Kidney epithelial cell (primary cell): ENCODE results near the gene RPUSD3. TPM values are rescaled to one million over a fixed set of nuclear protein-coding genes. Genes with fewer than 3 reads are reported as not detected.
A peak's percentile ranks its signal among the peaks of the same experiment; 100 is the strongest.

Experiments used
- DNase-seq: peaks from one replicate; pipeline ENCODE4 v3.0.0-alpha.2; 2010; ENCODE audit warnings: low read depth
- H3K27me3 ChIP-seq: 2 replicates; pipeline ENCODE4 v1.6.0; 2011; ENCODE audit warnings: low read length; ENCODE audit not compliant: control insufficient read depth, insufficient read depth
- H3K36me3 ChIP-seq: 2 replicates; pipeline ENCODE4 v1.5.1; 2011; ENCODE audit warnings: low read length; ENCODE audit not compliant: control insufficient read depth, insufficient read depth
- H3K4me3 ChIP-seq: 2 replicates; pipeline ENCODE4 v1.5.1; 2011; ENCODE audit warnings: low read depth, mild to moderate bottlenecking, control low read depth, low read length
- CTCF ChIP-seq: IDR thresholded peaks from 2 replicates; pipeline ENCODE4 v1.5.1; 2011; ENCODE audit warnings: mild to moderate bottlenecking, moderate library complexity, low read length, control low read depth, inconsistent platforms; ENCODE audit not compliant: insufficient read depth, poor library complexity, severe bottlenecking
- total RNA-seq: library from RNA; depleted of rRNA; stranded (reverse); fragments of >200 nt; gene quantifications from 2 replicates; pipeline ENCODE4 v1.2.3, GENCODE V29; 2015

RPUSD3 gene
- total RNA-seq, 1 donor from 2014 or later: 52.6 TPM

- TF ChIP-seq CTCF: no peak
- Histone ChIP-seq H3K36me3 (peaks cover 4% of the 10 kb centered on the region), H3K27me3 (no peaks in the 10 kb centered on the region), H3K4me3 (no peak overlapping the region)
- no peak for DNase-seq
Measured at GRCh38 chr3:9797196-9797945, 46.4 kb downstream of the RPUSD3 start.

- DNase-seq: no peak
- H3K4me3 ChIP-seq: no peak overlapping the region
- no peaks in the 10 kb centered on the region for H3K27me3 ChIP-seq
- no peak for TF ChIP-seq CTCF
- H3K36me3 ChIP-seq: peaks cover 2% of the 10 kb centered on the region
Measured at GRCh38 chr3:9795207-9795606, 48.6 kb downstream of the RPUSD3 start.

- Histone ChIP-seq H3K36me3 (peaks cover 2% of the 10 kb centered on the region), H3K27me3 (no peaks in the 10 kb centered on the region), H3K4me3 (no peak overlapping the region)
- DNase-seq: no peak
- TF ChIP-seq CTCF: no peak
Measured at GRCh38 chr3:9794400-9794799, 49.4 kb downstream of the RPUSD3 start.

- Histone ChIP-seq H3K27me3 (no peaks in the 10 kb centered on the region), H3K36me3 (peaks cover 5% of the 10 kb centered on the region), H3K4me3 (peak overlapping the region; percentile 84)
- TF ChIP-seq CTCF: no peak
- DNase-seq: no peak
Measured at GRCh38 chr3:9793161-9793781, 50.5 kb downstream of the RPUSD3 start.

GRCh38 chr3:9792405-9793160, 51.2 kb downstream of the RPUSD3 start, which contains the start of the genes ARPC4 and TADA3:
Gene ARPC4 (plus strand): TSS chr3:9793082. CDS start chr3:9793122, 40 bp downstream.
Gene TADA3 (minus strand): TSS chr3:9792473. CDS start chr3:9791466, 1,007 bp downstream.
- H3K27me3 ChIP-seq: no peaks in the 10 kb centered on the region
- H3K36me3 ChIP-seq: peaks cover 5% of the 10 kb centered on the region
- H3K4me3 ChIP-seq: peak within 1 kb of the TSS; percentile 84
- peak; percentile 74 for DNase-seq
- no peak for TF ChIP-seq CTCF
